Smooth muscle cell (in vitro differentiated cells): ENCODE data around the gene UPF1. TPM values are rescaled to one million over a fixed set of nuclear protein-coding genes. Genes with fewer than 3 reads are reported as not detected.

Experiments used
- DNase-seq: peaks from one replicate; lab custom pipeline; 2025; ENCODE audit not compliant: unreplicated experiment; lab: John Stamatoyannopoulos, UW
- H2AFZ ChIP-seq: fragments of 200-600 bp; sonication (generic); 2 replicates; pipeline ENCODE4 v1.6.0; 2016; ENCODE audit warnings: antibody characterized with exemption, low read depth, mild to moderate bottlenecking
- H3F3A ChIP-seq: fragments of 200-600 bp; sonication (generic); 2 replicates; pipeline ENCODE4 v1.6.0; 2017; ENCODE audit warnings: antibody characterized with exemption, low read depth
- H3K27ac ChIP-seq: fragments of 200-600 bp; sonication (generic); 2 replicates; pipeline ENCODE4 v1.5.1; 2016; ENCODE audit warnings: low read depth, mild to moderate bottlenecking
- H3K27me3 ChIP-seq: fragments of 200-600 bp; sonication (generic); 2 replicates; pipeline ENCODE4 v1.6.1; 2016; ENCODE audit warnings: low read depth, mild to moderate bottlenecking
- H3K36me3 ChIP-seq: fragments of 200-600 bp; sonication (generic); 2 replicates; pipeline ENCODE4 v1.5.1; 2016; ENCODE audit warnings: low read depth
- H3K4me1 ChIP-seq: fragments of 200-600 bp; sonication (generic); 2 replicates; pipeline ENCODE4 v1.5.1; 2016; ENCODE audit warnings: low read depth
- H3K4me2 ChIP-seq: fragments of 200-600 bp; sonication (generic); 2 replicates; pipeline ENCODE4 v1.6.0; 2016; ENCODE audit warnings: mild to moderate bottlenecking
- H3K4me3 ChIP-seq: fragments of 200-600 bp; sonication (generic); 2 replicates; pipeline ENCODE4 v1.5.1; 2016; ENCODE audit warnings: mild to moderate bottlenecking
- H3K79me2 ChIP-seq: fragments of 200-600 bp; sonication (generic); 2 replicates; pipeline ENCODE4 v1.6.0; 2016; ENCODE audit warnings: low read depth, mild to moderate bottlenecking
- H3K9ac ChIP-seq: fragments of 200-600 bp; sonication (generic); 2 replicates; pipeline ENCODE4 v1.6.0; 2016; ENCODE audit warnings: low read depth
- H3K9me3 ChIP-seq: fragments of 200-600 bp; sonication (generic); replicated peaks from 2 replicates; pipeline ENCODE4 v1.5.1; 2016; ENCODE audit warnings: low read depth
- H4K20me1 ChIP-seq: fragments of 200-600 bp; sonication (generic); 2 replicates; pipeline ENCODE4 v1.6.0; 2016; ENCODE audit warnings: low read depth
- CTCF ChIP-seq: fragments of 200-600 bp; sonication (generic); IDR thresholded peaks from 2 replicates; pipeline ENCODE4 v1.5.1; 2017; ENCODE audit warnings: borderline replicate concordance, mild to moderate bottlenecking, antibody characterized with exemption; ENCODE audit not compliant: insufficient read depth, poor library complexity, severe bottlenecking
- WGBS: methylation state at CpG from one replicate; pipeline ENCODE4 v1.1.7; 2016; ENCODE audit warnings: low lambda C conversion rate; 5-methylcytosine and 5-hydroxymethylcytosine counted together
- polyA plus RNA-seq: library from polyadenylated mRNA; unstranded; fragments of >200 nt; fragmentation: Nextera tagmentation; extraction: Ambion mirVana; gene quantifications from 2 replicates; pipeline ENCODE4 v1.2.1, GENCODE V29; 2016
- total RNA-seq: library from RNA; depleted of rRNA; stranded (reverse); fragments of >200 nt; gene quantifications from 2 replicates; pipeline ENCODE4 v1.2.3, GENCODE V29; 2014

Gene UPF1
- total and polyA plus RNA-seq, 2 experiments from 2014 or later = 30.3 to 37.8 TPM

- peaks cover 9% of the 10 kb centered on the region for H3K4me1 ChIP-seq
- H3K36me3 ChIP-seq = no peaks in the 10 kb centered on the region
- TF ChIP-seq CTCF = no peak
- peaks cover 16% of the 10 kb centered on the region for H4K20me1 ChIP-seq
- DNase-seq = no peak
- no peak overlapping the region for H3K9ac ChIP-seq
- H3K27me3 ChIP-seq = no peaks in the 10 kb centered on the region
- no peak overlapping the region for H3K4me3 ChIP-seq
- no peaks in the 10 kb centered on the region for H3K79me2 ChIP-seq
- 92% methylated on average over 25 of the region's 25 CpGs for WGBS
- H3K9me3 ChIP-seq = no peaks in the 10 kb centered on the region
- H2AFZ ChIP-seq = no peak overlapping the region
- no peak overlapping the region for H3K27ac ChIP-seq
- no peak overlapping the region for H3K4me2 ChIP-seq
- H3F3A ChIP-seq = no peaks in the 10 kb centered on the region
Measured at GRCh38 chr19:18897094-18898029, 65.6 kb downstream of the UPF1 start.

- Histone ChIP-seq H2AFZ (no peak overlapping the region), H3K27ac (no peak overlapping the region), H3F3A (no peaks in the 10 kb centered on the region), H3K4me3 (no peak overlapping the region), H3K79me2 (no peaks in the 10 kb centered on the region), H4K20me1 (peaks cover 16% of the 10 kb centered on the region), H3K27me3 (no peaks in the 10 kb centered on the region), H3K36me3 (no peaks in the 10 kb centered on the region), H3K9me3 (no peaks in the 10 kb centered on the region), H3K4me1 (peaks cover 9% of the 10 kb centered on the region), H3K9ac (no peak overlapping the region), H3K4me2 (no peak overlapping the region)
- no peak for DNase-seq
- 64% methylated on average over 16 of the region's 18 CpGs for WGBS
- TF ChIP-seq CTCF = no peak
Measured at GRCh38 chr19:18898081-18898606, 66.4 kb downstream of the UPF1 start.

GRCh38 chr19:18898607-18899408, 67.0 kb downstream of the UPF1 start:
- no peaks in the 10 kb centered on the region for H3K27me3 ChIP-seq
- H3K9me3 ChIP-seq = no peaks in the 10 kb centered on the region
- WGBS = 84% methylated on average over 16 of the region's 18 CpGs
- no peak overlapping the region for H3K4me2 ChIP-seq
- H3K79me2 ChIP-seq = no peaks in the 10 kb centered on the region
- H3K9ac ChIP-seq = no peak overlapping the region
- H3K36me3 ChIP-seq = no peaks in the 10 kb centered on the region
- no peak overlapping the region for H2AFZ ChIP-seq
- H3K27ac ChIP-seq = no peak overlapping the region
- no peak for TF ChIP-seq CTCF
- peaks cover 16% of the 10 kb centered on the region for H4K20me1 ChIP-seq
- no peaks in the 10 kb centered on the region for H3F3A ChIP-seq
- DNase-seq = no peak
- no peak overlapping the region for H3K4me3 ChIP-seq
- peaks cover 9% of the 10 kb centered on the region for H3K4me1 ChIP-seq
